GM21737 (cell line): Measurements from ENCODE around the gene PTPRZ1.

Source experiments
- ATAC-seq: cut with Tn5 transposase; IDR thresholded peaks from one replicate; pipeline ENCODE4 v1.9.1; 2021; ENCODE audit warnings: mild to moderate bottlenecking, moderate library complexity; ENCODE audit not compliant: unreplicated experiment

The PTPRZ1 gene

GRCh38 chr7:122100021-122100420, 227.1 kb downstream of the PTPRZ1 start:
- no peak for ATAC-seq

- ATAC-seq, result no peak
Measured at GRCh38 chr7:122103064-122103463, 230.1 kb downstream of the PTPRZ1 start.
